GM12864 (cell line): Measurements from ENCODE around the gene TSKU.

Experiments used
- DNase-seq: peaks from one replicate; pipeline ENCODE4 v3.0.0-alpha.2; 2011; ENCODE audit warnings: low read depth
- H3K4me3 ChIP-seq: 2 replicates; pipeline ENCODE4 v1.5.1; 2011; ENCODE audit warnings: mild to moderate bottlenecking, low read depth, low read length, control low read depth
- TF ChIP-seq, protein P1 (sequence below): IDR thresholded peaks from 2 replicates; pipeline ENCODE4 v1.5.1; 2011; ENCODE audit warnings: low read depth, mild to moderate bottlenecking, moderate library complexity, low read length, control low read depth, inconsistent platforms; ENCODE audit errors: missing control alignments

The TSKU gene

DNA sequence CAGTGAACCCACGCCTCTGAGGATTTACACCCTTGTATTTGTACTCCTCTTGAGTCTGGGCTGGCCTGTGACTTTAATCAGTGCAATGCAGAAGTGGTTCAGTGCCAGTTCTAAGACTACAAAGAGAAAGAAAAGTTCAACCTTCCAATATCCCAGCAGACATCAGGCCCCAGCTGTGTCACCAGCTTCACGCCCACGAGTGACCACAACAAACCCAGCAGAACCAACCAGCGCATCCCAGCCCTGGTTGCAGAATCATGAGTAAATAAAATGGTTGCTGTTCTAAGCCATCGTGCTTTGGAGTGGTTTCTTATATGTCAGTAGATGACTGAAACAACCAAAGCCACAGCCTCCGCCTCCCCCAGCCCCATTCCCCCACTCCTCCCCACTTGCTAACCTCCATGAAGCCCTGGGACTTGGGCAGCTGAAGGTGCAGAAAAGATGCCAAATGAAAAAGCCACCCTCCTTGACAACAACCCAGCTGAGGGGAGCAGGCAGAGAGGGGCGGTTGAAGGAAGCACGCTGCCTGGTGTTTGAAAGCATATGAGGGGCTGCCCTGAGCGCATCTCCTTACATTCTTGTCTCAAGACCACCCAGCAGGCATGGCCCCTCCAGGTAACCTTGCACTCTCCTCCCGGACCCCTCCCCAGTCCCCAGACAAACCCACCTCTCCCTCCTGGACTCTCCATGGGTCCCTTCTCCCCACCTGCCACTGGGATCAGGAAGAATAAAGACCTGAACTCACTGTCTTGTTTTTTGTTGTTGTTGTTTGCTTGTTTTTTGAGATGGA is 20.9 kb downstream of the TSKU start:
- no peak overlapping the region for H3K4me3 ChIP-seq
- DNase-seq = no peak
- TF ChIP-seq, protein P1, sequence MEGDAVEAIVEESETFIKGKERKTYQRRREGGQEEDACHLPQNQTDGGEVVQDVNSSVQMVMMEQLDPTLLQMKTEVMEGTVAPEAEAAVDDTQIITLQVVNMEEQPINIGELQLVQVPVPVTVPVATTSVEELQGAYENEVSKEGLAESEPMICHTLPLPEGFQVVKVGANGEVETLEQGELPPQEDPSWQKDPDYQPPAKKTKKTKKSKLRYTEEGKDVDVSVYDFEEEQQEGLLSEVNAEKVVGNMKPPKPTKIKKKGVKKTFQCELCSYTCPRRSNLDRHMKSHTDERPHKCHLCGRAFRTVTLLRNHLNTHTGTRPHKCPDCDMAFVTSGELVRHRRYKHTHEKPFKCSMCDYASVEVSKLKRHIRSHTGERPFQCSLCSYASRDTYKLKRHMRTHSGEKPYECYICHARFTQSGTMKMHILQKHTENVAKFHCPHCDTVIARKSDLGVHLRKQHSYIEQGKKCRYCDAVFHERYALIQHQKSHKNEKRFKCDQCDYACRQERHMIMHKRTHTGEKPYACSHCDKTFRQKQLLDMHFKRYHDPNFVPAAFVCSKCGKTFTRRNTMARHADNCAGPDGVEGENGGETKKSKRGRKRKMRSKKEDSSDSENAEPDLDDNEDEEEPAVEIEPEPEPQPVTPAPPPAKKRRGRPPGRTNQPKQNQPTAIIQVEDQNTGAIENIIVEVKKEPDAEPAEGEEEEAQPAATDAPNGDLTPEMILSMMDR = no peak

DNA sequence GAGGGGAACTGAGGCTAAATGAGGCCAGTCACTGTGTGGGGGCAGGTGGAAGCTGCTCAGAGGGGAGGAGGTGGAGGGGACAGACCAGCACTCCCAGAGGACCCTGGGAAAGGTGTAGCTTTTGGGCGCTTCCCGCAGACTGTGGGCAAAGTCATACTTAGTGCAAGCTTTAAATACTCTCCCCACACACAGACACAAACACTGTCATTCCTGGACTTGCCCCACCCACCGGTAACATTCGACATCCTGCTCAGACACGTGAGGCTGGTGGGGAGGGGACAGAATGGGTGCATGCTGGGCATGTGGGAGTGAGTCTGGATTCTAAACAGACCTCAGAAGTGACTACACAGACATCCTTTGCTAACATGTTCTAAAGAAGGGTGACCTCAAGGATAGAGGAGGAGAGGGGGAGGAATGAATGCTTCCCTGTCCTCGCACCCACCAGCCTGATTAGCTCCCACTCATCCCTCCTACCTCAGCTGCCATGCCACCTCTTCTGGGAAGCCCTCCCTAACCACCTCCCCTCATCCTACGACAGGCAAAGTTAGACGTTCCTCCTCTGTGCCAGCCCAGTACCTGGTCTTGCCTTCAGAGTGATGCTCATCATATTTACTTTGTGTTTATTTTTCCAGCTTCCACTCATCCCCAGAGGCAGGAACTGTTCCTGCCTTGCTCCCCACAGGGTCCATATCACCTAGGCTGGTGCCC is 22.2 kb downstream of the TSKU start:
- no peak overlapping the region for H3K4me3 ChIP-seq
- TF ChIP-seq, protein P1 = no peak
- no peak for DNase-seq

DNA sequence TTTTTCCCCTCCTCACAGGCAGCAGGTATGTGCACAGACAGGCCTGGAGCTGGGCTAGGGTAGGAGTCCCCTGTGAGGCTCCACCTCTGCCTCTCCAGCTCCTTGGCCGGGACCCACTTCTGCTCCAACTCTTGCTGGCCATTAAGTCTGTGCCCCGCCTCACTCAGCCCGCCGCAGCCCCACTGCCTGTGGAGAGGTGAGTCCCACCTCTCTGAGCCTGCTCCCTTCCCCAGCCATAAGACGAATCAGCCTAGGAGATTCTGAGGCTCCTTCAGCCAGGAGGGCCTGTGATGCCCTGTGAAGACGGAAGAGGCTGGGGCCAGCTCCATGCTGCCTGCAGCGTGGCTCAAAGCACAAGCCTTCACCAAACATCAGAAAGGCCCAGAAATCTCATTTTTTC is 23.0 kb downstream of the TSKU start:
- no peak for DNase-seq
- no peak overlapping the region for H3K4me3 ChIP-seq
- TF ChIP-seq, protein P1 = no peak

DNA sequence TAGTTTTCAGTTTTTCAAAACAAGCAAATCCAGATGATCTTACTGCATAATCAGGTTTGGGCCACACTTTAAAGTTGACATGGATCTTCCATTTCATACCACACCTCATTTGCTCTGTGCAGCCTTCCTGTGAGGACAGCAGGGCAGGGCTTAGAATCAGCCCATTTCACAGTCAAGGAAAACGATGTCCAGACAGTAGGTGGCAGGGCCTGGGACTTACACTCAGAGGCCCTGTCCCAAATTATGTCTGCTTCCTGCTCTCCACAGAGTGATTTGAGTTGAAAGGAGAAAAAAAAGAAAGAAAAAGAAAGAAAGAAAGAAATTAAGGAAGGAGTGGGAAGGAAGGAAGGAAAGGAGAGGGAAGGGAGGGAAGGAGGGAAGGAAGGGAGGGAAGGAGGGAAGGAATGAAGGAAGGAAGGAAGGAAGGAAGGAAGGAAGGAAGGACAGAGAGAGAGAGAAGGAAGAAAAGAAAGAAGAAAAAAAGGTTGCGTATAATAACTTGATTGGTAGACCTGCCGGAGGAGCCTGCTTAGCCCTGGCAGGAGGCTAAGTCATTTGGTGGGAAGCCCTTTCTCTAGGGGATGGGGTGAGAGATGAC is 23.6 kb downstream of the TSKU start:
- DNase-seq = no peak
- H3K4me3 ChIP-seq = no peak overlapping the region
- TF ChIP-seq, protein P1 = no peak

DNA sequence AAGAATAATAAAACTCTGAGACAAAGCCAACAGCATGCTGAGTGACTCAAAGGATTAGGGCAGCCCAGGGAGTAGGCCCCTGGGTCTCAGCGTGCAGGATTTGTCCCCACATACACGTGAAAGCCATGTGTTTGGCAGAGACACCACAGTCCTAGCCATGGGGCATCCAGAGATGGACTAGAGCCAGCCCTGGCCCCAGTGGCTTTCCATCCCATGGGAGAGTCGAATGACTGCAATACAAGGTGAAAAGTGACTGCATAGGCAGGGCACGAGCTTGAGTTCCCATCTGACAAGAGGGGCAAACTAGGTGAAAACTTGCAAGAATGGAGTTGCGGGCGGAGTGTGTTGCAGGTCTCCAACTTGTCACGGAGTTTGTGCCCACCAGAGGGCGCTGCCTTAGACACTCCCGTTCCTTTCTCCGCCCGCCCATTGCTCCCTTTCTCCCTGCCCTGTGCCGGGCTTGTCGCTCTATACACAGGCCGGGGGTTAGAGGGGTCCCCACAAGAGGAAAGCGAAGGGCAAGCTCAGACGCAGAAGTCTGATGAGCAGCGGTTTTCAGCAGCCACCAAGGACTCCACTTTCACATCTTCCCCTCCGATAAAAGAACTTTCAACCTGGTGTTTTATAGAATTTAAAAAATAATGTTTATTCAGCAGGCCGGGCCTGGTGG is 24.2 kb downstream of the TSKU start:
- DNase-seq = no peak
- TF ChIP-seq, protein P1 = peak; percentile 91
- no peak overlapping the region for H3K4me3 ChIP-seq

DNA sequence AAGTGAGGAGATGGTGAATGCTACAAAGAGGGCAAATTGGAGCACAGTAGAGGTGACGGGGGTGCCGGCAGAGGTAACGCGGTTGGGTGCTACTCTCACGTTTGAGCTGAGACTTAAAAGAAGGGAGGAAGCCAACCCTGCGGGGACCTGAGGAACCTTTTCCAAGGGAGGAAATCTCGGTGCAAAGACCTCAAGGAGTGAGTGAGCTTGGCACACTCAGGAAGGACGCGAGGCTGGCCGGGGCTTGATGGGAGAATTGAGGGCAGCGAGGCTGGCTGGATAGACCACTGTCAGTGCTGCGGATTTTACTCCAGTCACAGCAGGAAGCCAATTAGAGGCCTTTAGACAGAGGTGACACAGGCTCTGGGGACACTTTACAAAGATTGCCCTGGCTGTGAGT is 25.0 kb downstream of the TSKU start:
- TF ChIP-seq, protein P1 = no peak
- no peak overlapping the region for H3K4me3 ChIP-seq
- no peak for DNase-seq
